Thyroid gland (tissue), 4 donors: ENCODE data around the gene PAMR1.

Source experiments
- POLR2A ChIP-seq, 2 donors: fragments of 450-650 bp; IDR thresholded peaks; one replicate each; pipeline ENCODE4 v1.6.1; 2017; ENCODE audit warnings: antibody characterized with exemption in 2 of 2, mild to moderate bottlenecking in 2 of 2, moderate library complexity in 1 of 2
- TF ChIP-seq, protein P1 (sequence below), 6 experiments: fragments of 200-600 bp in 3 of 6; fragments of 450-650 bp in 3 of 6; sonication (generic) in 3 of 6; IDR thresholded peaks; one replicate each; pipeline ENCODE4 v1.5.1; 2016 to 2019; ENCODE audit warnings: antibody characterized with exemption in 6 of 6, mild to moderate bottlenecking in 2 of 6, inconsistent platforms in 1 of 6, moderate library complexity in 1 of 6

DNA sequence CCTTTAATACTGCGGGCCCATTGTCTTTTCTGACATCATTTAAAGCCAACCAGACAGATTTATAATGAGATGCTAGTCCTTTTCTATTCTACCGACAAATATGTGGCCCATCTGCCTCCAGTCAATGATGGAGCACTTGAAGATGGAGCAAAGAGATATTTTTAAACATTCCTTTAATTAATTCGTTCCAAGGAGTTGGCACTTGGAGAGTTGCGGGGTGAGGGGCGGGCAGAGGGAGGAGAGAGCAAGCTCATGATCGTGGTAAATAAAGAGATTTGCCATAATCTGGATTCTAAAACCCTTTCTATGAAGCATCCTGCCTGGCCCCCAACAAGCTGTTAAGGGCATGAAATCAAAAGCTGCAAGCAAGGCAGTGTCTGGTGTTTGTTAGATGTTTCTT lies 111.1 kb downstream of the PAMR1 start:
- no peak for TF ChIP-seq POLR2A (IDR thresholded peaks at IDR 0.05)
- TF ChIP-seq, protein P1, sequence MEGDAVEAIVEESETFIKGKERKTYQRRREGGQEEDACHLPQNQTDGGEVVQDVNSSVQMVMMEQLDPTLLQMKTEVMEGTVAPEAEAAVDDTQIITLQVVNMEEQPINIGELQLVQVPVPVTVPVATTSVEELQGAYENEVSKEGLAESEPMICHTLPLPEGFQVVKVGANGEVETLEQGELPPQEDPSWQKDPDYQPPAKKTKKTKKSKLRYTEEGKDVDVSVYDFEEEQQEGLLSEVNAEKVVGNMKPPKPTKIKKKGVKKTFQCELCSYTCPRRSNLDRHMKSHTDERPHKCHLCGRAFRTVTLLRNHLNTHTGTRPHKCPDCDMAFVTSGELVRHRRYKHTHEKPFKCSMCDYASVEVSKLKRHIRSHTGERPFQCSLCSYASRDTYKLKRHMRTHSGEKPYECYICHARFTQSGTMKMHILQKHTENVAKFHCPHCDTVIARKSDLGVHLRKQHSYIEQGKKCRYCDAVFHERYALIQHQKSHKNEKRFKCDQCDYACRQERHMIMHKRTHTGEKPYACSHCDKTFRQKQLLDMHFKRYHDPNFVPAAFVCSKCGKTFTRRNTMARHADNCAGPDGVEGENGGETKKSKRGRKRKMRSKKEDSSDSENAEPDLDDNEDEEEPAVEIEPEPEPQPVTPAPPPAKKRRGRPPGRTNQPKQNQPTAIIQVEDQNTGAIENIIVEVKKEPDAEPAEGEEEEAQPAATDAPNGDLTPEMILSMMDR (IDR thresholded peaks at IDR 0.05) = no peak
